MM.1S (cell line): ENCODE data around the gene VRK3.

Experiments used
- DNase-seq: peaks from one replicate; pipeline ENCODE4 v3.0.0-alpha.2; 2015
- H2AFZ ChIP-seq: fragments of 300-600 bp; sonication (generic); 2 replicates; pipeline ENCODE4 v1.6.0; 2016; ENCODE audit warnings: antibody characterized with exemption, low read length
- H3F3A ChIP-seq: fragments of 300-600 bp; sonication (generic); 2 replicates; pipeline ENCODE4 v1.6.1; 2016; ENCODE audit warnings: mild to moderate bottlenecking, antibody characterized with exemption, low read length, moderate library complexity, mixed read lengths; ENCODE audit not compliant: insufficient read depth
- H3K27ac ChIP-seq: fragments of 300-600 bp; sonication (generic); 2 replicates; pipeline ENCODE4 v1.5.1; 2016; ENCODE audit warnings: mild to moderate bottlenecking, low read length
- H3K27me3 ChIP-seq: fragments of 300-600 bp; sonication (generic); replicated peaks from 2 replicates; pipeline ENCODE4 v1.6.0; 2016; ENCODE audit warnings: low read length; ENCODE audit not compliant: insufficient read depth
- H3K36me3 ChIP-seq: fragments of 300-600 bp; sonication (generic); replicated peaks from 2 replicates; pipeline ENCODE4 v1.6.1; 2016; ENCODE audit warnings: mild to moderate bottlenecking, low read length, mixed read lengths; ENCODE audit not compliant: insufficient read depth
- H3K4me1 ChIP-seq: fragments of 300-600 bp; sonication (generic); 2 replicates; pipeline ENCODE4 v1.6.1; 2016; ENCODE audit warnings: low read length, mixed read lengths
- H3K4me2 ChIP-seq: fragments of 300-600 bp; sonication (generic); 2 replicates; pipeline ENCODE4 v1.6.0; 2016; ENCODE audit warnings: low read depth, low read length
- H3K4me3 ChIP-seq: fragments of 300-600 bp; sonication (generic); 2 replicates; pipeline ENCODE4 v1.5.1; 2016; ENCODE audit warnings: low read length, mixed read lengths
- H3K79me2 ChIP-seq: fragments of 300-600 bp; sonication (generic); 2 replicates; pipeline ENCODE4 v1.6.1; 2016; ENCODE audit warnings: mixed run types, low read length, mixed read lengths
- H3K9ac ChIP-seq: fragments of 300-600 bp; sonication (generic); 2 replicates; pipeline ENCODE4 v1.6.1; 2016; ENCODE audit warnings: low read length, mixed read lengths
- H3K9me2 ChIP-seq: fragments of 300-600 bp; sonication (generic); replicated peaks from 2 replicates; pipeline ENCODE4 v1.6.1; 2016; ENCODE audit warnings: mild to moderate bottlenecking, low read length, mixed read lengths; ENCODE audit not compliant: insufficient read depth
- H3K9me3 ChIP-seq: fragments of 300-600 bp; sonication (generic); replicated peaks from 2 replicates; pipeline ENCODE4 v1.6.1; 2016; ENCODE audit warnings: mild to moderate bottlenecking, low read length, mixed read lengths; ENCODE audit not compliant: insufficient read depth
- H4K20me1 ChIP-seq: fragments of 300-600 bp; sonication (generic); 2 replicates; pipeline ENCODE4 v1.6.1; 2016; ENCODE audit warnings: mild to moderate bottlenecking, low read length, moderate library complexity, mixed read lengths; ENCODE audit not compliant: insufficient read depth
- EZH2 ChIP-seq: fragments of 300-600 bp; sonication (generic); optimal IDR thresholded peaks from 2 replicates; pipeline ENCODE3; 2017; ENCODE audit warnings: low read depth, mild to moderate bottlenecking, antibody characterized with exemption, low read length, mixed read lengths
- EZH2phosphoT487 ChIP-seq: fragments of 300-600 bp; sonication (generic); IDR thresholded peaks from 2 replicates; pipeline ENCODE4 v1.6.1; 2018; ENCODE audit warnings: antibody characterized with exemption, low read length
- TF ChIP-seq, protein P1 (sequence below): fragments of 300-600 bp; sonication (generic); IDR thresholded peaks from 2 replicates; pipeline ENCODE4 v1.5.1; 2016; ENCODE audit warnings: antibody characterized with exemption, low read length, mixed read lengths

VRK3 gene

DNA sequence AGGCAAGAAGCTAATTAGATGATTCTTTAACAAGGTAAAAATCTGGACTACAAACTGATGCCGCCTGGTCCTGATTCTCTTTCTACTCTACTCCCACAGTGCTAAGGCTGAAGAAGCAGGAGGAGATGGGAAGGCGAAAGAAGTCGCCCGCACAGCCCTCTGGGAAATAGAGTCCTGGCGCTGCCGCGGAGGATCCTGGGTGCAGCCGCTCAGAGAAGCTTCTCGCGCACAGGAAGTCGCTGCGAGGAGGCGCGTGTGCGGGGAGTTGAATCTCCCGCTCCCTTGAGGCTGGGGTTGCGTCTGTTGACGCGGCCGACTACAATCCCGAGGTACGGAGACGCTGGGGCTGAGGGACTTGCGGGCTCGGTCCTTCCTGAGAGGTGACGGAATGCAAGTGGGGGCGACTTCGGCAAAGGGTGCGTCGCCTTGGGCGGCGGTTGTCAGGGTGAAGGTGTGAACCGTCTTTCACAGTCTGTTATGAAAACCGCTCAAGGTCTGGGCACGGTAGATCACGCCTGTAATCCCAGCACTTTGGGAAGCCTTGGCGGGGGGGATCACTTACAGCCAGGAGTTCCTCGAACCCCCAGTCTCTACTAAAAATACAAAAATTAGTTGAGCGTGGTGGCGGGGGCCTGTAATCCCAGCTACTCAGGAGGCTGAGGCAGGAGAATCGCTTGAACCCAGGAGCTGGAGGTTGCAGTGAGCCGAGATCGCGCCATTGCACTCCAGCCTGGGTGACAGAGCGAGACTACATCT, 800 bp upstream of the VRK3 start, which contains the start of gene ZNF473:
TSS of gene ZNF473 (plus strand) at position 212 of the 756 bp plus-strand sequence. CDS start 5,078 bp downstream, outside the sequence.
- Histone ChIP-seq H3F3A (no peaks in the 10 kb centered on the region), H3K4me3 (peak within 1 kb of the TSS; percentile 96), H4K20me1 (0 out of 2 replicates have a peak, but pooled peaks cover 2% of the 10 kb centered on the region), H3K9me2 (no peaks in the 10 kb centered on the region), H3K4me2 (peak within 1 kb of the TSS; percentile 95), H3K27me3 (no peaks in the 10 kb centered on the region), H3K9ac (peak within 1 kb of the TSS; percentile 93), H2AFZ (peak within 1 kb of the TSS; percentile 96), H3K9me3 (no peaks in the 10 kb centered on the region), H3K27ac (peak within 1 kb of the TSS; percentile 61), H3K4me1 (no peaks in the 10 kb centered on the region), H3K79me2 (peaks cover 77% of the 10 kb centered on the region), H3K36me3 (no peaks in the 10 kb centered on the region)
- no peak for TF ChIP-seq EZH2
- no peak for TF ChIP-seq EZH2phosphoT487
- TF ChIP-seq, protein P1, sequence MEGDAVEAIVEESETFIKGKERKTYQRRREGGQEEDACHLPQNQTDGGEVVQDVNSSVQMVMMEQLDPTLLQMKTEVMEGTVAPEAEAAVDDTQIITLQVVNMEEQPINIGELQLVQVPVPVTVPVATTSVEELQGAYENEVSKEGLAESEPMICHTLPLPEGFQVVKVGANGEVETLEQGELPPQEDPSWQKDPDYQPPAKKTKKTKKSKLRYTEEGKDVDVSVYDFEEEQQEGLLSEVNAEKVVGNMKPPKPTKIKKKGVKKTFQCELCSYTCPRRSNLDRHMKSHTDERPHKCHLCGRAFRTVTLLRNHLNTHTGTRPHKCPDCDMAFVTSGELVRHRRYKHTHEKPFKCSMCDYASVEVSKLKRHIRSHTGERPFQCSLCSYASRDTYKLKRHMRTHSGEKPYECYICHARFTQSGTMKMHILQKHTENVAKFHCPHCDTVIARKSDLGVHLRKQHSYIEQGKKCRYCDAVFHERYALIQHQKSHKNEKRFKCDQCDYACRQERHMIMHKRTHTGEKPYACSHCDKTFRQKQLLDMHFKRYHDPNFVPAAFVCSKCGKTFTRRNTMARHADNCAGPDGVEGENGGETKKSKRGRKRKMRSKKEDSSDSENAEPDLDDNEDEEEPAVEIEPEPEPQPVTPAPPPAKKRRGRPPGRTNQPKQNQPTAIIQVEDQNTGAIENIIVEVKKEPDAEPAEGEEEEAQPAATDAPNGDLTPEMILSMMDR = no peak
- DNase-seq = peak; percentile 95

DNA sequence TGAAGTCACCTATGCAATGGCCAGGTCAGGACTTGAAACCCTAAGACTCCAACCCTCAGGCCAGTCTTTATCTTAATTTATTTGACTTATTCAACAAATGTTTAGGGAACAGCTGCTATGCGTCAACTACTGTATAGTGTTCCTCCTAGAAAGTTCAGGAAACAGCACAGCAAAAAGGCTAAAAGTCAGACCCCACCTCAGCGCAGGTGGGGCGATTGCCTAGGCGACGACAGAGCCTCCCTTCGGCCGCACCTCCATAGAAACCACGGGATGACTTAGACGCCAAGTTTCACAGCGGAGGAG, 502 bp downstream of the VRK3 start:
- H3K9ac ChIP-seq = peak overlapping the region; percentile 93
- H4K20me1 ChIP-seq = 0 out of 2 replicates have a peak, but pooled peaks cover 2% of the 10 kb centered on the region
- peak overlapping the region; percentile 96 for H2AFZ ChIP-seq
- no peaks in the 10 kb centered on the region for H3K27me3 ChIP-seq
- DNase-seq = peak; percentile 22
- H3K9me2 ChIP-seq = no peaks in the 10 kb centered on the region
- peak overlapping the region; percentile 61; the same call in 1 of the 2 replicates for H3K27ac ChIP-seq
- H3K36me3 ChIP-seq = no peaks in the 10 kb centered on the region
- H3F3A ChIP-seq = no peaks in the 10 kb centered on the region
- H3K4me2 ChIP-seq = peak overlapping the region; percentile 95
- TF ChIP-seq EZH2phosphoT487 (no peak), EZH2 (no peak)
- TF ChIP-seq, protein P1 = no peak
- H3K4me1 ChIP-seq = no peaks in the 10 kb centered on the region
- peaks cover 72% of the 10 kb centered on the region for H3K79me2 ChIP-seq
- H3K9me3 ChIP-seq = no peaks in the 10 kb centered on the region
- H3K4me3 ChIP-seq = peak overlapping the region; percentile 96

DNA sequence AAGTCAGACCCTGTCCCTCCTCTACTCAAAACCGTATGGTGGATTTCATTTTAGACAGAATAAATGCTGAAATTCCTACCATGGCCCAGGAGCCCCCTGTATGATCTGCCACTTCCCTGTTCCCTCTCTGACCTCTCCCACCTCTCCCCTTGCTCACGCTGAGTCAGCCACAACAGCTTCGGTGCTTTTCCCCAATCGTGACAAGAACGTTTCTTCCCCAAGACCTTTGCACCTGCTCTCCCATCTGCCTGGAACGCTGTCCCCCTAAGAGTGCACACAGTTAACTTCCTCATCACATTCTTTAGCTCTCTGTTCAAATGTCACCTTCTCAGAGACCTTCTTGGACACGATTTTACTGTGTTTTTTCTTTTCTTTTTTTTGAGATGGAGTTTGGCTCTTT, 2.3 kb downstream of the VRK3 start:
- no peak for TF ChIP-seq EZH2phosphoT487
- no peak for TF ChIP-seq EZH2
- TF ChIP-seq, protein P1 = no peak
- Histone ChIP-seq H2AFZ (no peak overlapping the region), H3K4me3 (no peak overlapping the region), H3K79me2 (peaks cover 64% of the 10 kb centered on the region), H3F3A (no peaks in the 10 kb centered on the region), H3K9ac (no peak overlapping the region), H3K27ac (no peak overlapping the region), H3K4me1 (no peaks in the 10 kb centered on the region), H3K27me3 (no peaks in the 10 kb centered on the region), H4K20me1 (no peaks in the 10 kb centered on the region), H3K4me2 (no peak overlapping the region), H3K9me2 (no peaks in the 10 kb centered on the region), H3K36me3 (no peaks in the 10 kb centered on the region), H3K9me3 (no peaks in the 10 kb centered on the region)
- no peak for DNase-seq
